Neural progenitor cell (in vitro differentiated cells): ENCODE results near the gene L3MBTL3. TPM values are rescaled to one million over a fixed set of nuclear protein-coding genes. Genes with fewer than 3 reads are reported as not detected.

Source experiments
- DNase-seq: peaks from one replicate; pipeline ENCODE4 v3.0.0-alpha.2; 2016; ENCODE audit warnings: low spot score
- H2AFZ ChIP-seq: fragments of 200-600 bp; sonication (generic); replicated peaks from 2 replicates; pipeline ENCODE4 v1.6.1; 2016; ENCODE audit warnings: antibody characterized with exemption
- H3F3A ChIP-seq: fragments of 200-600 bp; sonication (generic); 2 replicates; pipeline ENCODE4 v1.6.1; 2016; ENCODE audit warnings: antibody characterized with exemption, low read depth
- H3K27ac ChIP-seq: fragments of 200-600 bp; sonication (generic); 2 replicates; pipeline ENCODE4 v1.5.1; 2016; ENCODE audit warnings: mild to moderate bottlenecking
- H3K27me3 ChIP-seq: fragments of 200-600 bp; sonication (generic); 2 replicates; pipeline ENCODE4 v1.6.1; 2016; ENCODE audit warnings: mild to moderate bottlenecking, moderate library complexity
- H3K36me3 ChIP-seq: fragments of 200-600 bp; sonication (generic); 2 replicates; pipeline ENCODE4 v1.5.1; 2016
- H3K4me1 ChIP-seq: fragments of 200-600 bp; sonication (generic); 2 replicates; pipeline ENCODE4 v1.6.1; 2016; ENCODE audit warnings: mixed run types
- H3K4me2 ChIP-seq: fragments of 200-600 bp; sonication (generic); 2 replicates; pipeline ENCODE4 v1.6.1; 2016
- H3K4me3 ChIP-seq: fragments of 200-600 bp; sonication (generic); 2 replicates; pipeline ENCODE4 v1.5.1; 2016
- H3K79me2 ChIP-seq: fragments of 200-600 bp; sonication (generic); 2 replicates; pipeline ENCODE4 v1.6.1; 2016; ENCODE audit warnings: low read depth
- H3K9ac ChIP-seq: fragments of 200-600 bp; sonication (generic); 2 replicates; pipeline ENCODE4 v1.6.1; 2016
- H3K9me3 ChIP-seq: fragments of 200-600 bp; sonication (generic); 2 replicates; pipeline ENCODE4 v1.5.1; 2016; ENCODE audit warnings: low read depth
- H4K20me1 ChIP-seq: fragments of 200-600 bp; sonication (generic); 2 replicates; pipeline ENCODE4 v1.6.1; 2016; ENCODE audit warnings: low read depth
- H3K27ac Mint-ChIP-seq: 3 replicates; pipeline ENCODE4 v1.8.0; 2021; ENCODE audit warnings: mixed read lengths
- H3K27me3 Mint-ChIP-seq: 2 replicates; pipeline ENCODE4 v1.8.0; 2022; ENCODE audit warnings: low read depth, mild to moderate bottlenecking, inconsistent platforms, moderate library complexity, mixed read lengths; ENCODE audit not compliant: insufficient read depth
- H3K36me3 Mint-ChIP-seq: 3 replicates; pipeline ENCODE4 v1.8.0; 2021; ENCODE audit warnings: mixed read lengths
- H3K4me1 Mint-ChIP-seq: 3 replicates; pipeline ENCODE4 v1.8.0; 2021; ENCODE audit warnings: mixed read lengths
- H3K4me3 Mint-ChIP-seq: 3 replicates; pipeline ENCODE4 v1.8.0; 2021; ENCODE audit warnings: mild to moderate bottlenecking, moderate library complexity, mixed read lengths
- H3K9me3 Mint-ChIP-seq: 3 replicates; pipeline ENCODE4 v1.8.0; 2020; ENCODE audit warnings: mixed read lengths
- EZH2 ChIP-seq: fragments of 200-600 bp; sonication (generic); IDR thresholded peaks from 2 replicates; pipeline ENCODE4 v1.6.1; 2017; ENCODE audit warnings: antibody characterized with exemption, mild to moderate bottlenecking, moderate library complexity
- EZH2phosphoT487 ChIP-seq: fragments of 200-600 bp; sonication (generic); IDR thresholded peaks from 2 replicates; pipeline ENCODE4 v1.6.1; 2017; ENCODE audit warnings: antibody characterized with exemption
- total RNA-seq: library from RNA; depleted of rRNA; stranded (reverse); fragments of >200 nt; gene quantifications from 2 replicates; pipeline ENCODE4 v1.2.3, GENCODE V29; 2015; ENCODE audit warnings: low replicate concordance
- TF ChIP-seq, protein P1 (sequence below): fragments of 200-600 bp; sonication (generic); IDR thresholded peaks from 2 replicates; pipeline ENCODE4 v1.5.1; 2017; ENCODE audit warnings: antibody characterized with exemption, mild to moderate bottlenecking

The L3MBTL3 gene
- total RNA-seq, 1 donor from 2014 or later: 22.2 TPM

DNA sequence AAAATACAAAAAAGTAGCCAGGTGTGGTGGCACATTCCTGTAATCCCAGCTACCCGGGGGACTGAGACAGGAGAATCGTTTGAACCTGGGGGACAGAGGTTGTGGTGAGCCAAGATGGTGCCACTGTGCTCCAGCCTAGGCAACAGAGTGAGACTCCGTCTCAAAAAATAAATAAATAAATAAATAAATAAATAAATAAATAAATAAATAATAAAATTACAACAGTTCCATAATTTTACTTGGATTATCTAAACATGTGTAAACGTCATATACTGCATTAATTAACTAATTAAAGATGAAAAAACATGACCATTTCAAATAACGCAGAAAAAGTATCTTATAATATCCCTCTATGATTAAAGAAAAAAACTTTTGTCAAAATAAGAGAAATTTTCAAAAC, 138.5 kb downstream of the L3MBTL3 start:
- no peak overlapping the region for H2AFZ ChIP-seq
- Mint-ChIP-seq H3K9me3 (peaks cover 4% of the 10 kb centered on the region), H3K4me1 (peaks cover 6% of the 10 kb centered on the region), H3K36me3 (peaks cover 3% of the 10 kb centered on the region), H3K27ac (no peak overlapping the region), H3K27me3 (no peaks in the 10 kb centered on the region), H3K4me3 (no peak overlapping the region)
- DNase-seq: no peak
- H3K27ac ChIP-seq: no peak overlapping the region
- no peaks in the 10 kb centered on the region for H3K36me3 ChIP-seq
- no peak overlapping the region for H3K4me3 ChIP-seq
- no peak overlapping the region for H3K4me2 ChIP-seq
- H3F3A ChIP-seq: no peaks in the 10 kb centered on the region
- H3K79me2 ChIP-seq: no peaks in the 10 kb centered on the region
- peaks cover 6% of the 10 kb centered on the region for H3K4me1 ChIP-seq
- H4K20me1 ChIP-seq: no peaks in the 10 kb centered on the region
- TF ChIP-seq EZH2 (no peak), EZH2phosphoT487 (no peak)
- TF ChIP-seq, protein P1, sequence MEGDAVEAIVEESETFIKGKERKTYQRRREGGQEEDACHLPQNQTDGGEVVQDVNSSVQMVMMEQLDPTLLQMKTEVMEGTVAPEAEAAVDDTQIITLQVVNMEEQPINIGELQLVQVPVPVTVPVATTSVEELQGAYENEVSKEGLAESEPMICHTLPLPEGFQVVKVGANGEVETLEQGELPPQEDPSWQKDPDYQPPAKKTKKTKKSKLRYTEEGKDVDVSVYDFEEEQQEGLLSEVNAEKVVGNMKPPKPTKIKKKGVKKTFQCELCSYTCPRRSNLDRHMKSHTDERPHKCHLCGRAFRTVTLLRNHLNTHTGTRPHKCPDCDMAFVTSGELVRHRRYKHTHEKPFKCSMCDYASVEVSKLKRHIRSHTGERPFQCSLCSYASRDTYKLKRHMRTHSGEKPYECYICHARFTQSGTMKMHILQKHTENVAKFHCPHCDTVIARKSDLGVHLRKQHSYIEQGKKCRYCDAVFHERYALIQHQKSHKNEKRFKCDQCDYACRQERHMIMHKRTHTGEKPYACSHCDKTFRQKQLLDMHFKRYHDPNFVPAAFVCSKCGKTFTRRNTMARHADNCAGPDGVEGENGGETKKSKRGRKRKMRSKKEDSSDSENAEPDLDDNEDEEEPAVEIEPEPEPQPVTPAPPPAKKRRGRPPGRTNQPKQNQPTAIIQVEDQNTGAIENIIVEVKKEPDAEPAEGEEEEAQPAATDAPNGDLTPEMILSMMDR: no peak
- no peaks in the 10 kb centered on the region for H3K9me3 ChIP-seq
- no peak overlapping the region for H3K9ac ChIP-seq
- no peaks in the 10 kb centered on the region for H3K27me3 ChIP-seq

DNA sequence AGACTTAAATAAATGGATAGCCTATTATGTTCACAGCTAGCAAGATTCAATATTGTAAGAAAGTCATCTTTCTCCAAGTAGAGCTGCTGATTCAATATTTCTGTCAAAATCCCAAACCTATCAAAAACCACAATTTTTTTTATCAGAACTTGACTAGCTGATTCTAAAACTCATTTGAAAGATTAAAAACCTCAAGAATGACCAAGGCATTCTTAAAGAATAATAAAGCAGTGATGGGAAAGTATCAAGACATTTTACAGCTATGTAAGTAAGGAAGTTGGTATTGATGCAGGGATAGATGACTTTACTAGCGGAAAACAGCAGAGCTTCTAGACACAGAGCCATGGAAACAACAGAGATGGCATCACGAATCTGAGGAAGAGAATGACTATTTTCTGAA, 139.7 kb downstream of the L3MBTL3 start:
- Histone ChIP-seq H3K4me2 (no peak overlapping the region), H3K4me1 (peaks cover 2% of the 10 kb centered on the region), H2AFZ (no peak overlapping the region), H3K9me3 (no peaks in the 10 kb centered on the region), H3K9ac (no peak overlapping the region), H3K36me3 (no peaks in the 10 kb centered on the region), H3K27me3 (no peaks in the 10 kb centered on the region), H3K4me3 (no peak overlapping the region), H3K79me2 (no peaks in the 10 kb centered on the region), H3F3A (no peaks in the 10 kb centered on the region), H4K20me1 (no peaks in the 10 kb centered on the region), H3K27ac (no peak overlapping the region)
- H3K4me3 Mint-ChIP-seq: no peak overlapping the region
- no peaks in the 10 kb centered on the region for H3K27me3 Mint-ChIP-seq
- peaks cover 3% of the 10 kb centered on the region for H3K36me3 Mint-ChIP-seq
- no peak overlapping the region for H3K27ac Mint-ChIP-seq
- no peak for DNase-seq
- TF ChIP-seq, protein P1: no peak
- TF ChIP-seq EZH2: no peak
- no peak for TF ChIP-seq EZH2phosphoT487
- peaks cover under 1% of the 10 kb centered on the region for H3K4me1 Mint-ChIP-seq
- H3K9me3 Mint-ChIP-seq: peaks cover 4% of the 10 kb centered on the region

DNA sequence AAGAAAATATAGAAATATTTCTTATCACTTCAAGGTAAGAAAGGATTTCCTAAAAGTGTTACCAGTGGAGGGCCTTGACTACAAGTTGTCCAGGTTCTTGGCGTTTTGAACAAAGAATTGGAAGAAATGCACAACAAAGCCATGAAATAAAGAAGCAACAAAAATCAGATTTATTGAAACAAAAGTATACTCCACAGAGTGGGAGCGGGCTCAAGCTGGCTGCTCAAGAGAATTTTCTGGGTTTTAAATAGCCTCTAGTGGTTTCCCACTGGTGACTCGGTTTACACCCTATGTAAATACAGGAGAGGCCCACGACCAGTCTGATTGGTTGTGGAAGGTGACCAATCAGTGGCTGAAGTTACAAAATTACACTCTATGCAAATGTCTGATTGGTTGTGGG, 140.2 kb downstream of the L3MBTL3 start:
- Histone ChIP-seq H3K9ac (no peak overlapping the region), H3K9me3 (no peaks in the 10 kb centered on the region), H3K4me2 (no peak overlapping the region), H3K27me3 (no peaks in the 10 kb centered on the region), H4K20me1 (no peaks in the 10 kb centered on the region), H3K4me3 (no peak overlapping the region), H3K4me1 (no peaks in the 10 kb centered on the region), H3K27ac (no peak overlapping the region), H3K79me2 (no peaks in the 10 kb centered on the region), H2AFZ (no peak overlapping the region), H3F3A (no peaks in the 10 kb centered on the region), H3K36me3 (no peaks in the 10 kb centered on the region)
- peaks cover 4% of the 10 kb centered on the region for H3K4me1 Mint-ChIP-seq
- peaks cover 3% of the 10 kb centered on the region for H3K36me3 Mint-ChIP-seq
- no peaks in the 10 kb centered on the region for H3K27me3 Mint-ChIP-seq
- no peak overlapping the region for H3K27ac Mint-ChIP-seq
- DNase-seq: no peak
- no peak overlapping the region for H3K4me3 Mint-ChIP-seq
- TF ChIP-seq EZH2phosphoT487: no peak
- TF ChIP-seq, protein P1: no peak
- no peak for TF ChIP-seq EZH2
- H3K9me3 Mint-ChIP-seq: peaks cover 4% of the 10 kb centered on the region
